ENCODE measurements around the gene STMN3. TPM values are rescaled to one million over a fixed set of nuclear protein-coding genes. Genes with fewer than 3 reads are reported as not detected.

Gene STMN3
- total RNA-seq, 4 donors from 2014 or later, result 7.6 to 17.4 (median 12.0) TPM

- no peak for TF ChIP-seq CTCF (IDR thresholded peaks at IDR 0.05)
- ATAC-seq (ENCODE audit: low FRiP score), result no peak
- no peak for DNase-seq (ENCODE audit: low spot score)
These were observed 41.6 kb upstream of the STMN3 start for GRCh38 chr20:63694584-63695423.

- TF ChIP-seq CTCF (IDR thresholded peaks at IDR 0.05), result no peak
- ATAC-seq (ENCODE audit: low FRiP score), result no peak
- no peak for DNase-seq (ENCODE audit: low spot score)
These were observed 40.7 kb upstream of the STMN3 start for GRCh38 chr20:63693733-63694583.

GRCh38 chr20:63693083-63693732 is 40.0 kb upstream of the STMN3 start:
- TF ChIP-seq CTCF (IDR thresholded peaks at IDR 0.05), result no peak
- DNase-seq (ENCODE audit: low spot score), result no peak
- ATAC-seq (ENCODE audit: low FRiP score), result no peak

- ATAC-seq (ENCODE audit: low FRiP score), result no peak
- no peak for TF ChIP-seq CTCF (IDR thresholded peaks at IDR 0.05)
- DNase-seq (ENCODE audit: low spot score), result no peak
These were observed 39.3 kb upstream of the STMN3 start for GRCh38 chr20:63692436-63693082.

- DNase-seq (ENCODE audit: low spot score) (no peak), ATAC-seq (ENCODE audit: low FRiP score) (no peak)
- no peak for TF ChIP-seq CTCF (IDR thresholded peaks at IDR 0.05)
These were observed 38.6 kb upstream of the STMN3 start for GRCh38 chr20:63691711-63692435.

Data from omental fat pad (tissue), 4 donors.